GM21390 (cell line): ENCODE measurements around the gene CARS2.
A peak's percentile ranks its signal among the peaks of the same experiment; 100 is the strongest.

ENCODE experiments used
- ATAC-seq: cut with Tn5 transposase; IDR thresholded peaks from one replicate; pipeline ENCODE4 v1.9.1; 2021; ENCODE audit not compliant: unreplicated experiment

CARS2 gene

DNA sequence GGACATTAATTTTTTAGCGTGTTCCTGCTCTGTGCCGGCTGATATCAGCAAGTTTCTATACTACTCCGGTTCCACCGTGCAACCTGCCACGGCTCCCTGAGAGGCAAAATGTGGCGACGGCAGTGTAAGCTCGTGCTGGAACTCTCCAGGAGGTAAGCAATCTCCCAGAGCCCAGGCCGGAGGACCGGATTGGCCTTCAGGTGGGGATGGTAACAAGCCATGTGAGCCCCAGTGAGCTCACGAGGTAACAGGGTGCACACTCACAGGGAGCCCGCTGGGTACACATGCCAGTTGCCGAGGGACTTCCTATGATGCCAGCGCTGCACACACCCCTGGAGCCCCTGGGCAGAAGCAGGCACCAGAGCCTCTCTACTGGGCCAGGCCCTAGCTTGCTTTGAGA lies 52.1 kb downstream of the CARS2 start:
- ATAC-seq: no peak

DNA sequence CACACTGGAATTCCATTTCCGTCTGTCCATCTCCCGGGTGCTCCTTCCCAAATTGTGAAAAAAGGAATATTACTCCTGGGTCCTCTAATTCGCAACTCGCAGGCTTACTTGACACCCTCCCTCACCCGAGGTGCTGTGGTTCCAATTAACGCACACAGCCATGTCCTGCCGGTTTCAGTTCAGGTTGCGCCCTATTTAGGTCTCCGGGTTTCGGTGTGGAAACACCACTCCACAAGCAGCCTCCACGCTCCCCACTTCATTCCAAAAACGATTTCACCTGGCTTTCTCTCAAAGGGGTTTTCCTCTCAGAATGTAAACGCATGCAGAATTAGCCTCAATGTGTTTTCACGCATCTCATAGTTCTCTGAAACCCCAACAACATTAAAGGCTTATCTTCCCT lies 52.6 kb downstream of the CARS2 start:
- ATAC-seq: no peak

DNA sequence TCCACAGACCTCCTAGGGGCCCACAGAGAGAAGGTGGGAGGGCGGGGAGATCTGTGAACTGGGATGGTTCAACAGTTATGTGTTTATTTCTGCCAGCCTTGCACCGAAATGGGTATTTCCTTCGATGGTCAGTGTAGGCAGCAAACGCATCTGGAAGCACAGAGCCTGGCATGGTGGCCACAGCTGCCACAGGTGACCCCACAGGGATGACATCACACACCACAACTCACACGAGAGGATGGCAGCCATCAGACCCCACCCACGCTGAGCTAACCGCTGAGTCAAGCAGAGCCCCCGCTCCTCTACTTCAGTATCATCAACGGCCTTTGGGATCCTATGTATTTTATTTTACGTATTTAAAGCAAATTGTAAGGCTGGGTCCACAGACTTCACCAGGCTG lies 53.2 kb downstream of the CARS2 start:
- no peak for ATAC-seq

DNA sequence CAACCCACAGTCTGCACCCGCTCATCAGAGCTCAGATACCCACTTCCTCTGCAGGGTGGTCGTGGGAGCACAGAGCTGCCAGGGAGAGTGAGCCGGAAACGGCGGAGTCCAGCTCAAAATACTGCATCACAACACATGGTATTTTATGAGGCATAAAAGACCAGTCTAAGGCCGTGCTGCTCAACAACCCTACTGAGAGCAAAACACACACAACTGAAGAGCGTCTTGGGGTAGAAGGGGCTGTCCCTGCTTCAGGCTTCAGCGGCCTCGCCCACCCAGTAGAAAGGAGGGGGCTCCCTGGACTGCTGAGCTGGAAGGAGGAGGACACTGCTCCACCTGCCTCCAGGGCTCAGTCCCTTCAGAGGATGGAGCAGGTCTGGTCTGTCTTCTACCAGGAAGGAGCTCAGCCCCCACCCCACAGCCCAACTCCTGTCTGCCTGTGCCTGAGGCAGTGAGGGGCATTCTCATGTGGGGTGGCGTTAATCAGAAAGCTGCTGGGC lies 53.6 kb downstream of the CARS2 start:
- no peak for ATAC-seq

DNA sequence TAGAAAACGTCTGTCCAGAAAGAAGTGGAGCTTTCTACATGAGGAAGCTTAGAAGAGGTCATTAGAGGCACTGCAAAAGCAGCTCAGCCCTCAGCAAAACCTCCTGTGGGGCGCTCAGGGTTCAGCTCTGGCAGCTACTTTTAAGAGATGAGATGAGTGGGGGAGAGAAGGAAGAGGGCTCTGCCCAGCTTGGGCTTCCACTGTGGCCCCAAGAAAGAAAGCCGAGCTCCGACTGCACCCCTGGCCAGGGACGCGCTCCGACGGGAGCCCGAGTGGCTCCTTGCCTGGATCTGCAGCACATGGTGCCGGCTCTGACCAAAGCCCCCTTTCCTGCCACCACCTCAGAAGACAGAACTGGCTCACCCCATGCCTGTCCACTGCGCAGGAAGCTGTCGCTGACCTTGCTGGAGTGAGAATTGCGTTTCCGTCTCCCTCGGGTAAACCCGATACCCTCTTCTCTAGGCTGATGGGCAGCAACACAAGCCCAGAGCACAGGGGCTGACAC lies 54.1 kb downstream of the CARS2 start:
- no peak for ATAC-seq

DNA sequence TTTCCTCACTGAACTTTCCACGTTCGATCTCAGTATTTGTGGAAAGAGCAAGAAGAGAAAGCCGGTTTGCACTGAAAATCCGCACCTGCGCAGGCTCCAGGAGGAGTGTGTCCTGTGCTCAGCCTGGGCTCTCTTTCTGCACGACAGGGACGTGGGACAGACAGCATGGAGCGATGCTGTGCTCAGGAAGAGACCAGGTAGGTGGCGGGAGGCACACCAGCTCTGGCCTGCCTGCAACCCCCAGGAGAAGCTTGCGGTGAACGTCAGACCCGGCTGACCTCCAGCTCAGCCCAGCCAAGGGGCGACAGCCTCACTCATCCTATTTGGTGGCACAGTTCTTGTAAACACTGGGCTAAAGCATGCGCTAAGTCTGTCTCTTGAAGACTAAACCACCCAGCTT lies 54.6 kb downstream of the CARS2 start:
- no peak for ATAC-seq

DNA sequence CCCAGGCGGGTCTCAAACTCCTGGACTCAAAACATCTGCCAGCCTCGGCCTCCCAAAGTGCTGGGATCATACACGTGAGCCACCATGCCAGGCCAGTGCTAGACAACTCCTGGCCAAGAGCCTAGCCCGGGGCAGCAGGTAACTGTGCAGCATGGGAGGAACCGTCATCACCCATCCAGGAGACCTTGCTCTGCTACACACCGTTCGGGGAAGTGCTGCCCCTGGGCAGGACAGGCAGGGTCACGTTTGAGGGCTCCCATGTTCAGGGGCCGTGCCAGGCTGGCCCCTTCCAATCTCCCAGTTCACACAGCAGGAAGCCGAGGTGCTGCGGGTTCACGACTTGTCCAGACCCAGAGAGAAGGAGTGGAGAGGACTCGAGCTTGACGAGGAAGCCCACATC lies 55.5 kb downstream of the CARS2 start:
- ATAC-seq: no peak

DNA sequence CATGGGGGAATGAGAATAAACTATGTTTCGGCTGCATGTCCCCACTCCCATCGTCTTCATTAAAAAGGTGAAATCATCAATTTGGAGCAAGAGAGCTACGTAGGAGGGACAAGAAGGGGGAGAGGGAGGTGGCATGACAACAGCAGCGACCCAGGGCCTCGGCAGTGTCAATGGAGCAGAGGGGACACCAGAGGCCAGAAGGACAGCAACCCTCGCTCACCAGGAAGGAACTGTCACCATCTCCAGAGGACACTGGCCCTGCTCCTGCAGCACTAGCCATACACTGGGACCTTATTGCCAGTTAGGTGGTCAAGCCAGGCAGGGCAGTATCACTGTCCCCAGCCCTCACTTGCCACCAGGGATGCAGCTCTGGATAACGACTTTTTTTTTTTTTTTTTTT lies 56.4 kb downstream of the CARS2 start:
- ATAC-seq: no peak

DNA sequence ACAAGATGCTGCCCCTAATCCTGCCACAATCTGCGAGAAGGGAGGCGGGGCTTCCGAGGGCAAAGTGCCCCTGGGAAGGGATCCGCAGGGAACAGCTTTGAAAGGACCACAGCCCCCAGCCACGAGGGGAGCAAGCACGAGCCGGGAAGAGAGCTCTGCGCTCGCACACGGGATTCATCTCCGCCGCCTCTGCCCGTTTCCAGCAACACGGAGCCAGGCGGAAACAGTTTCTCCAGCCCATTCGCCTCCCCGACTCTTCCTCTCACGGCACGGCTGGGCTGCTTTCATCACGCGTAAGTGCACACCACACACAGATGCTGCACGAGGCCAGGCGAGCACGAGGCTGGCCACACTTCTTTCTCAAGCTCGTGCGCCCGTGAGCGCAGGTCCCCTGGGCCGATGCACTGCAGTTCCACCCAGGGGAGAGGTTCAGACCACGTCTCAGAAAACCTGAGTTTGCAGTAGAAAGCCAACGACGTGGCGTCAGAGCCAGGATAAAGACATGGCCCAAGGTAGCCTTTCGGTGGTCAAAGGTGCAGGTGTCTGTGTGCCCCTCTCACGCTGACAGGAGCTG lies 57.0 kb downstream of the CARS2 start:
- ATAC-seq: no peak

DNA sequence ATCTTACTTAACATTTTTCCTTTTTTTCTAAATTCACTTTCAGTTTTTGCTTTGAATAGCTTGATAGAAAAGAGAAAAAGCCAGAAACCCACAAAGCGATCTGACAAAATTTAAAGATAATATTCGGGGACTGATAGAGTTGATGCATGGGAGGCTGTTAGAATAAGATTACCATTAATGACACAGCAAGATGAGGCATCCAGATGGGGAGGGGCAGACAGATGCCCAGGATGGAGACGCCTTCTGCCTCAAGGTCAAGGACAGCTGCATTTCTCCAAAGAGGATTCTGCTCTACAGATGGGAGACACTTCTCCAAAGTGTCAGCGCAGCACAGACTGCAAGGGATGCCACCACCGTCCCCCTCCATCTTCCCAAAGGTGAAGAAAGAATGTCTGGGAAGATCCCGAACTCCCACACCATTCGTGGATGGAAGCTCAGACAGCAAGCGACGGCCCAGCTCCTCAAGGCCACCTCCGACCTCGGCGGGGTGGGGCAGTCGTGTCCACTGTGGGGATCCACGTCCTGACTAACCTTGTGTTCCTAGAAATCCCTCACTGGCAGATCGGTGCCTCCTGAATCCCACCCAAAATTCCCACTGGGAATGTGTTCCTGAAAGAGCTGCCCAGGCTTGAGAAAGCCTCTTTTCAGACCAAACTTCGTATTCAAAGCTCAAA lies 57.6 kb downstream of the CARS2 start:
- no peak for ATAC-seq

DNA sequence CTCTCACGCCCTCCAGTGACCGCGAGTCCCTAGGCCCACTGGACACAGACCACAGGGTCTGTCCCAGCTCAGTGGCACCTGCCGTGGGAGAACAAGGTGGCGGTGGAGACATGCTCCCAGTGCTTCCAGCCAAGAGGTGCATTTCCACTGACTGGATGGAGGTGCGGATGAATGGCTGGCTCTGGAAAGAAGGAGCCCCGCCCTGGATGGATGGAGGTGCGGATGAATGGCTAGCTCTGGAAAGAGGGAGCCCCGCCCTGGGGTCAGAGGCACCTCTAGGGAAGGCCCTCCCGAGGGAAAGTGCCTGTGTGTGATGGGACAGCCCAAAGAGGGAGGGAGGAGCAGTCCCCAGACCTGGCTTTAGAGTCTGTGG lies 58.6 kb downstream of the CARS2 start:
- ATAC-seq: no peak

DNA sequence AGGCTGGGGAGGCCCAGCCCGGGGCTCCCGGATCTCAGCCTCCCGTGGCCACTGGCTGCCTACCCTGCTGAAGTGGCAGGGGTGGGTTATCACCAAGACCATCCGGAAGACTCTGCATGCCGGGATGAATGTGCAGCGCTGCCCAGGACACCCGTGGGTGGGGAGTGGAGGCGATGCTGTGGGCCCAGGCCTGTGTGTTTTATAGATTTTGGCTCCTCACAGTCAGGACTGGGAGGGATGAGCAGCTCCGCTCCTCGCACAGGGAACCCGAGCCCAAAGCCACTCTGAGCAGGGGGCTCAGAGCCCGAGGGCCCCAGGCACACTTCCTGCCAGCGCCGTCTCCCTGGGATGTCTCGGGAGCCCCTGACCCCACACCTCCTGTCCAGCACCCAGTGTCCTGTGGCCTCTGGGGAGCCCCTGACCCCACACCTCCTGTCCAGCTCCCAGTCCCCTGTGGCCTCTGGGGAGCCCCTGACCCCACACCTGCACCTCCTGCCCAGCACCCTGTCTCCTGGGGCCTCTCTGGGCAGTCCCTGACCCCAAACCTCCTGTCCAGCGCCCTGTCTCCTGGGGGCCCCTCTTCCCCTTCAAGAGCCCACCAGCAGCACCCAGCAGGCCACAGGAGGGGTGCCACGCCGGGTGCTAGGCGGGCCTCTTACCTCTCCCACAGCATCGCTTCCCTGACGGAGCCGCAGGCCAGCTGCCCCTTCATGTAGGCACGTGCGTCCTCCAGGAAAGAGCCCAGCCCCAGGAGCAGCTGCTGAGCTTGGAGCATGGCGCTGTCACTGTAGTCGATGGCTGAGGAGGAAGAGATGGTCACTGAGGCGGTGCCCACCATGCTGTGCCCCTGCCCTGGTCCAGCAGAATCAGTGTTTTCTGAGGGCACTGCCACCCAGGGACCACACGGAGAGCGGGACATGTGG lies 59.2 kb downstream of the CARS2 start:
- no peak for ATAC-seq

DNA sequence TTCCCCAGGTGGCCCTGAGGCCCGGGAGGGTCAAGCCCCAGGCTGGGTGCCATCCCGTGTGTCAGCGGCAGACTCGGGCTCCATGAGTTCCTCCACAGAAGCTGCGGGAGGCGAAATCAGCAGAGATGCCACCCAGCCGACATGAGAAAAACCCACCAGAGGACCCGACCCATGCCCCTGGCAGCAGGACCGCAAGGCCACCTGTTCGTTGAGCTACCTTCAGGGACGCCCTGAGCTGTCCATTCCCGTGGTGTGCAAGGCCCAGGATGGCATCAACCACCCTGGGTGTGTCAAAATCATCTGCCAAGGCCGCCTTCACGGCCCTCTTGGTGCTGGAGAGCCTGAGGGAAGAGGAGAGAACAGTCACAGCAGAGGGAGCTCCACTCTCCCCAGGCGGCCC lies 60.2 kb downstream of the CARS2 start:
- ATAC-seq: no peak

DNA sequence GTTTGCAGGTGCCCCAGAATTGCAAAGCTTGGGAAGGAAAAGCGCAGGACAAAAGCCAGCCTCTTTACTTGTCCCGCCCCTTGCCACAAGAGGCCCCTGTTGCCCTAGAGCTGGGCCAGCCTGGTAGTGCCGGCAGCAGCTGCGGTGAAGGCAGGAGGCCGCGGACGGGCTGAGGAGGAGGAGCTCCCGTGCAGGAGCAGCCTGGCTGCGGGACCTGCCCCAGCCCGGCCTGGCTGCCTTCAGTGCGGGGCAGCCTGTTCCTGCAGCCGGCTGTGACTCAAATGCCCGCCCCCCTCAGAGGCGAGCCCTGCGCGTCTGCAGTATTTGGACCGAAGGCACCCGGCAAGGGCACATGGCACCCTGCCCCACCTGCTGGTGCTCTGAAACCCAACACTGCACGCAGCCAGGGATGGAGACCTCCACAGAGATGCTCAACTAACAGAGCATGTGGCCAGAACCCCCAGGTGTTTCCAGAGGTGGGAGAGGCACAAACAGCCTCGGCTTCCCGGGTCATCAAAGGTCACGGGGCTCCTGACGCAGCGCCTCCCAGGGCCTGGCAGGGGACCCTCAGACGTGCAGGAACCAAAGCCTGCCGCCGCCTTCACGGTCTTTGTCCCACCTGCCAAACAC lies 60.9 kb downstream of the CARS2 start:
- peak; percentile 82 for ATAC-seq

DNA sequence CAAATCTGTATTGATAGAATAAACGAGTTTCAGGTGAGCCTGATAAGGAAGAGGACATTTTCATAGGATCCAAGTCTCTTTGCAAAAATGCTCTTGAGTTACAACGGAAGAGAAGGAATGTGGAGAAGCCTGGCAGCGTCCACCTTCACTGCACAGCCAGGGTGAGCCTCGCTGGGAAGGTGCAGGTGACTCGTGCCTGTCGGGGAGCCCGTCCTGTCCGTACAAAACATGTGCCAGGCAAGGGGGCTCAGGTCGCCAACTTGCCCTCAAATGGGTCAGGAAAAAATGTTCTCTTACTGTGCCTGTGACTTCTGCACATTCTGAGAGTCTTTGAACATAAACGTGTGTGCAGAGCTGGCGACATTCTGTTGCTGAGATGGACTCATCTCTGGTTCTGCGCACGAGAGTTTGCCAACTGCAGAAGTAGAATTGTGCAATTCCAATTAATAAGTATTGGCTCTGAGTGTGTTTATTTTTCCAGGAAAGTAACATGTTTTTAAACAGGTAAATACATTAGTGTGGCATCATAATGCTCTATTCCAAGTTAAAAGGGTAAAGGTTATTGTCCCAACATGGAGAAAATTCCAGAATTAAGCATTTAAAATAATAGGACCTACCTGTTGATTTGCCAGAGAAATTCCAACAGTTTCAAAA lies 62.0 kb downstream of the CARS2 start:
- no peak for ATAC-seq

DNA sequence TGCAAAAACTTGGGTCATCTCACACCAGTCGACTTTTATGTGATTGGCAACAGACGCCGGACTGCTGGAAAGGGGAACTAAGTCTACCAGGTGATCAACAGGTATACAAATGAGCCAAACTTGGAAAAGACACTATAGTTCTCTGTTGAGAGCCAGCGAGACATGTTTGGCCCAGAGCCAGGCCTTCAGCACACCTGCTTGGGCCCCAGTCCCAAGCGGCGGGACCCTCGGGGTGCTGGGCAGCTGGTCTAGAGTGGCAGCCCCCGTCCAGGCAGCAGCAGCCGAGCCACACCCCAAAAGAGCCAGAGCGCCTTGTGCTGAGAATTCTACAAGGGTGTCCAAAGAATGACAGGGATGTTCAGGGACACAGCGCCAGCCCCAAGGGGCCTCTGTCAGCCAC lies 62.6 kb downstream of the CARS2 start:
- no peak for ATAC-seq

DNA sequence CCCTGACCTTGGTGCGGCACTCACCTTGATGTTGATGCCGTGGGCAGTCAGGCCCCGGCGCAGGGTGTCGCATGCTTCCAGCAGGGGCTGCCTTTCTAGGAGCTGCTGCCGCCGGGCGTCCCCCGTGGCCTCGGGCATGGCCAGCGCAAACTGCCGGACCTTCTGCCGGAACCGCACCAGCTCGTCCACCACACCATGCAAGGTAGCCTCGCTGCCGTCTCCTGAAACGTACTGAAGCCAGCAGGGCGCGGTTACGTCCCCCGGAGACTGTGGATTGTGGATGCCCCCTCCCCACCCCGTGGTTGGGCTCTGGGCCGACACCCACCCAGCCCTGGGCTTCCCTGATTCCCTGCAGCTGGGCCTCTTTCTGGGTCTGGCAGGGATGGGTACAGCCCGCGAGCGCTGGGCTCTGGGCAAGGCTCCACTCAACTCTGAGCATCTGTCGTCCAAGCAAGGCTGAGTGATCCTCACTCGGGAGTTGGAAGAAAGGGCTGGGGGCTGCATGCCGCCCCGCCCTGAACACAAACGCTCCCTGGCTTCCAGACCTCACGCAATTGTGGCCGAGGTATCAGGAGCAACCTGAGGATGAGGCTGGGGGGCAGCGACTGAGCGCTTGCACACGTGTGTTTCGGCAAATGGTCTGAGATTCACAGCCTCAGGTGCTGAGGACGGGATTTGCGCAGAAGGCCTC lies 63.5 kb downstream of the CARS2 start:
- no peak for ATAC-seq

DNA sequence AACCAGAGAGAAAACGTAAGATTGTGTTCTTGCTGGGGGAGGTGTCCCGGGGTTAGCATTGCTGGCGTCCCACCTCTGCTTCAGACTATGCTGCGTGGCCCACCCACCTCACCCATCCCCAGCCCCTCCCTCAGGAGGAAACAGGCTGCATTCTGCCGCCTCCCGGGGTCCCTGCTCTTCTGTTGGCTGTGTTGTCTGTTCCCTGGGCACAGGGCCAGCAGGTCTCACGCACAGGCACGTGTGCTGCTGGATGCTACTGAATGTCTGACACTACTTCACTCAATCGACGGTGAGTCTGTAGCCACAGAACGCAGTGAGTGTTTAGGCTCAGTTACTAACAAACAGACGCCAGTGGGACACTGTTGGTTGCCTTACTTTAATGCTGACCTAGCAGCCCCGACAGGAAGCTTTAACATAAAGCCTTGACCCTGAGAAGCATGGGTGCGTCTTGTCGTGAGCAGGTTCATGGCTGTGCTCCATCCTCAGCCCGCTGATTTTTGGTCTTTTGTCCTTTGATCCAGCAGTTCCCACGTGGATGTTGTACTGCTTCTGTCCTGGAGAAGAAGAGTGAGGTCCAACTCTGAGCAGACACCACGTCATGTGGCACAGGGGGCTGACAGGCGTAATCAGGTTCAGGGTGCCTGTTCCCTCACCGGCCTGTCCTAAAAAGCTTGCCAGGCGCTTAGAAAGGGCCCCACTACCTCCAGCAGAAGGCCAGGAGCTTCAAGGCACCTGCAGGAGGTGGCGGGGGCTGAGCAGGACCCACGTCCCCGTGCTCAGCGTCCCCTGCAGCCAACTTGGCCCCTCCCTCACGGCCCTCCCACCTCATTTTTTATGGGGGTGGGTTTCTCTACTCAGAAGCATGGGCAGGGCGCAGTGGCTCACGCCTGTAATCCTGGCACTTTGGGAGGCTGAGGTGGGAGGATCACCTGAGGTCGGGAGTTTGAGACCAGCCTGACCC lies 64.6 kb downstream of the CARS2 start:
- ATAC-seq: no peak

DNA sequence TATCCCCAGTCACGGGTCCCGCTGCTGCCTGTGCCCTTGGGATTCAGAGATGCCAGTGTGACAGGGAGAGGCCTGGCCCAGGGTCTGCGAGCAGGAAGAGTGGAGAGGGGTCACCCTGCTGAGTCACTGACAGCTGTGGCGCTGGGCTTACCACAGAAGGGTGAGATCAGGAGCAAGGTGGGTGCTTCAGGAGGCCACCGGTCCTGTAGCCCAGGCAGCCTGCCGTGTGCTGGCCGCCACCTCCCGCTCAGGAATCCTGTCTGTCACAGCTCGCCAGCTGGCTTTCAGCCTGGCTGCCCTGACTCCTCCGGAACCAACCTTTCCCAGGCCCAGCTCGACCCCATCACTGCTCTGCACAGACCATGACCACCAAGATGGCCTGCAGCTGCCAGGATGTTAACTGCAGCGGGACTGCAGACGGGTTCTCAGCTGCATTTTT lies 65.3 kb downstream of the CARS2 start:
- no peak for ATAC-seq
